Testis (tissue), 3 donors: ENCODE results near the gene CHST12. TPM values are rescaled to one million over a fixed set of nuclear protein-coding genes. Genes with fewer than 3 reads are reported as not detected.
A peak's percentile ranks its signal among the peaks of the same experiment; 100 is the strongest.

Experiments
- DNase-seq: peaks from one replicate; pipeline ENCODE4 v3.0.0-alpha.2; 2019
- H3K27ac ChIP-seq, 2 donors: fragments of 200-600 bp; sonication (generic); one replicate each; pipeline ENCODE4 v1.5.1; 2019
- H3K27me3 ChIP-seq: fragments of 200-600 bp; sonication (generic); one replicate; pipeline ENCODE4 v1.5.1; 2019
- H3K36me3 ChIP-seq: fragments of 200-600 bp; sonication (generic); one replicate; pipeline ENCODE4 v1.5.1; 2017; ENCODE audit warnings: low read depth; ENCODE audit errors: missing control alignments
- H3K4me1 ChIP-seq: fragments of 200-600 bp; sonication (generic); one replicate; pipeline ENCODE4 v1.5.1; 2019
- H3K4me3 ChIP-seq, 2 donors: fragments of 200-600 bp; sonication (generic); one replicate each; pipeline ENCODE4 v1.5.1; 2017 to 2019
- H3K9me3 ChIP-seq: fragments of 200-600 bp; sonication (generic); one replicate; pipeline ENCODE4 v1.5.1; 2017
- POLR2A ChIP-seq: fragments of 450-650 bp; IDR thresholded peaks from one replicate; pipeline ENCODE4 v1.6.1; 2017; ENCODE audit warnings: antibody characterized with exemption, mild to moderate bottlenecking, moderate library complexity
- WGBS, 2 donors: methylation state at CpG; one replicate each; pipeline ENCODE4 v1.1.5; 2018; 5-methylcytosine and 5-hydroxymethylcytosine counted together
- intact Hi-C: fragments of 100-400 bp; cut with DNase I; formaldehyde crosslinking; loops from one replicate; pipeline ENCODE4 v1.15.1; 2023; ENCODE audit warnings: low total_unique reads
- polyA plus RNA-seq: library from polyadenylated mRNA; stranded (reverse); fragments of 350-450 nt; fragmentation: Illumina TruSeq; extraction: RNeasy Lipid Tissue Mini Kit (QIAGEN cat#74804); gene quantifications from one replicate; pipeline ENCODE4 v1.2.3, GENCODE V29; 2014; ENCODE audit warnings: low read depth, low replicate concordance; ENCODE audit not compliant: insufficient read depth
- total RNA-seq, 2 donors: library from RNA; depleted of rRNA; stranded (reverse); fragments of >200 nt; gene quantifications; one replicate each; pipeline ENCODE4 v1.2.3, GENCODE V29; 2016
- TF ChIP-seq, protein P1 (sequence below), 3 experiments: fragments of 450-650 bp in 2 of 3; fragments of 200-600 bp in 1 of 3; sonication (generic) in 1 of 3; IDR thresholded peaks; one replicate each; pipeline ENCODE4 v1.5.1; 2016 to 2019; ENCODE audit warnings: antibody characterized with exemption in 3 of 3, mild to moderate bottlenecking in 2 of 3, moderate library complexity in 1 of 3

CHST12 gene
- total and polyA plus RNA-seq, 3 donors from 2014 or later: 15.3 to 42.1 (median 42.0) TPM

DNA sequence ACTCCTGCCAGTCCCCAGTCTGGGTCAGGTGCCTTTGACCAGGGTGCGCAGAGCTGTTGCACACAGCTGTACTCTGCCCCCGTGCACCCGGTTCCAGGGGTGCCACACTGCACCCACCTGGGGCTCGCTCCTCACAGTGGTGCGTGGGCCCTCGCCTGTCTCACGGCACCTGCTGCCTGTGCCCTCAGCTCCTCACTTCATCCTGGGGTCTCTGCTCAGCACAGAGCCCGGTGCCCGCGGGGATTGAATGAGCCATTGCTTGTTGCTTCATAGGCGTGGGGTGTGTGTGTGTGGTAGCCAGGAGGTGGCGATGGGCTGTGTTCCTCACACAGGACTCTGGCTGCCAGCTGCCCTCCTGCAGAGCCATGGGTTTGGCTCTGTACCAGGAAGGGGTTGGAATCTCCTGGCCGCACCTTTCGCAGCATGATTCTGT is 30.3 kb upstream of the CHST12 start:
- no peaks in the 10 kb centered on the region for H3K36me3 ChIP-seq
- H3K27me3 ChIP-seq: no peaks in the 10 kb centered on the region
- no peak overlapping the region for H3K4me3 ChIP-seq
- DNase-seq: peak; percentile 65
- TF ChIP-seq POLR2A: no peak
- TF ChIP-seq, protein P1, sequence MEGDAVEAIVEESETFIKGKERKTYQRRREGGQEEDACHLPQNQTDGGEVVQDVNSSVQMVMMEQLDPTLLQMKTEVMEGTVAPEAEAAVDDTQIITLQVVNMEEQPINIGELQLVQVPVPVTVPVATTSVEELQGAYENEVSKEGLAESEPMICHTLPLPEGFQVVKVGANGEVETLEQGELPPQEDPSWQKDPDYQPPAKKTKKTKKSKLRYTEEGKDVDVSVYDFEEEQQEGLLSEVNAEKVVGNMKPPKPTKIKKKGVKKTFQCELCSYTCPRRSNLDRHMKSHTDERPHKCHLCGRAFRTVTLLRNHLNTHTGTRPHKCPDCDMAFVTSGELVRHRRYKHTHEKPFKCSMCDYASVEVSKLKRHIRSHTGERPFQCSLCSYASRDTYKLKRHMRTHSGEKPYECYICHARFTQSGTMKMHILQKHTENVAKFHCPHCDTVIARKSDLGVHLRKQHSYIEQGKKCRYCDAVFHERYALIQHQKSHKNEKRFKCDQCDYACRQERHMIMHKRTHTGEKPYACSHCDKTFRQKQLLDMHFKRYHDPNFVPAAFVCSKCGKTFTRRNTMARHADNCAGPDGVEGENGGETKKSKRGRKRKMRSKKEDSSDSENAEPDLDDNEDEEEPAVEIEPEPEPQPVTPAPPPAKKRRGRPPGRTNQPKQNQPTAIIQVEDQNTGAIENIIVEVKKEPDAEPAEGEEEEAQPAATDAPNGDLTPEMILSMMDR (IDR thresholded peaks at IDR 0.05): peak in 1 of 3 experiments; percentile 1
- peaks cover 16% of the 10 kb centered on the region for H3K4me1 ChIP-seq
- H3K27ac ChIP-seq: no peak overlapping the region
- WGBS, 2 donors: 84 to 93% methylated on average over 3 to 14 of the region's 14 CpGs
- intact Hi-C loops: no loop called here
- no peaks in the 10 kb centered on the region for H3K9me3 ChIP-seq

DNA sequence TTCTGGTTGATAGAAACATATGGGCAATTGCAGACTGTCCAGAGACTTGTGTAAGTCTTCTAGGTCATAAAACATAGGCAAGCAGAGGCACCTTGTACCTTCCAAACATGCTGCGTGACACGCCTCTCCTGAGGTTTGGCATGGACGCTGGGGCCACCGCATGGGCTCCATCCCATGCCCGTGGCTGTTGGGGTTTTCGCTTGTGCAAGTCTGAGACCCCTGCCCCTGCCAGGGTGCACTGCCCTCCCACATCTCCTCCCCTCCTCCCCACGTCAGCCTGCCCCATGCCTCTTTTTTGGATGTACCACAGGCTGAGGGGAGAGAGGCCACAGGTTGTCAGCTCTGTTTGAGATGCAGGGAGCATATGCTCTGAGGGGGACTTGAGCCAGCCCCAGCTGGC is 29.8 kb upstream of the CHST12 start:
- 83 to 94% methylated on average over 7 of the region's 7 CpGs for WGBS, 2 donors

DNA sequence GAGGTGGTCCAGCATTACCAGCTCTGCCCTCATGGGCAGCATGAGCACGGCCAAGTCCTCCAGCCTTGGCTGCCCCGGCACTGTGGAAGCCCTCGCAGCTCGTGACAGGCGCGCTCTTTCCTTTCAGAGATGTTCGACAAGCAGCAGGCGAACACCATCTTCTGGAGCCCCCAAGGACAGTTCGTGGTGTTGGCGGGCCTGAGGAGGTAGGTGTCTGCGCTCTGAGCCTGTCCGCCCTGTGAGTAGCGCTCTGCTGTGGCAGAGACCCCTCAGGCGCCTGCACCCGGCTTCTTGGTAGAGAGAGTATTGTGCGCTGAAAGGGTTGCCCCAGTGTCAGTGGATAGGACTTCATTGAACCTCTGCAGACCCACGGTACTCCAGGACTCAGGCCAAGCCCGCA is 29.0 kb upstream of the CHST12 start:
- no peaks in the 10 kb centered on the region for H3K27me3 ChIP-seq
- intact Hi-C loops: no loop called here
- no peak overlapping the region for H3K27ac ChIP-seq
- 95 to 100% methylated on average over 8 to 18 of the region's 18 CpGs for WGBS, 2 donors
- DNase-seq: no peak
- H3K4me1 ChIP-seq: peaks cover 16% of the 10 kb centered on the region
- H3K9me3 ChIP-seq: no peaks in the 10 kb centered on the region
- H3K4me3 ChIP-seq: no peak overlapping the region
- no peaks in the 10 kb centered on the region for H3K36me3 ChIP-seq
- no peak for TF ChIP-seq POLR2A
- TF ChIP-seq, protein P1 (IDR thresholded peaks at IDR 0.05): no peak

More for the DNA sequence above, 29.8 kb upstream of the CHST12 start:
- no peaks in the 10 kb centered on the region for H3K27me3 ChIP-seq
- H3K36me3 ChIP-seq: no peaks in the 10 kb centered on the region
- H3K4me1 ChIP-seq: peaks cover 16% of the 10 kb centered on the region
- H3K9me3 ChIP-seq: no peaks in the 10 kb centered on the region
- TF ChIP-seq POLR2A: no peak
- TF ChIP-seq, protein P1 (IDR thresholded peaks at IDR 0.05): no peak
- DNase-seq: no peak
- intact Hi-C loops: no loop called here
- H3K4me3 ChIP-seq: no peak overlapping the region
- H3K27ac ChIP-seq: no peak overlapping the region

DNA sequence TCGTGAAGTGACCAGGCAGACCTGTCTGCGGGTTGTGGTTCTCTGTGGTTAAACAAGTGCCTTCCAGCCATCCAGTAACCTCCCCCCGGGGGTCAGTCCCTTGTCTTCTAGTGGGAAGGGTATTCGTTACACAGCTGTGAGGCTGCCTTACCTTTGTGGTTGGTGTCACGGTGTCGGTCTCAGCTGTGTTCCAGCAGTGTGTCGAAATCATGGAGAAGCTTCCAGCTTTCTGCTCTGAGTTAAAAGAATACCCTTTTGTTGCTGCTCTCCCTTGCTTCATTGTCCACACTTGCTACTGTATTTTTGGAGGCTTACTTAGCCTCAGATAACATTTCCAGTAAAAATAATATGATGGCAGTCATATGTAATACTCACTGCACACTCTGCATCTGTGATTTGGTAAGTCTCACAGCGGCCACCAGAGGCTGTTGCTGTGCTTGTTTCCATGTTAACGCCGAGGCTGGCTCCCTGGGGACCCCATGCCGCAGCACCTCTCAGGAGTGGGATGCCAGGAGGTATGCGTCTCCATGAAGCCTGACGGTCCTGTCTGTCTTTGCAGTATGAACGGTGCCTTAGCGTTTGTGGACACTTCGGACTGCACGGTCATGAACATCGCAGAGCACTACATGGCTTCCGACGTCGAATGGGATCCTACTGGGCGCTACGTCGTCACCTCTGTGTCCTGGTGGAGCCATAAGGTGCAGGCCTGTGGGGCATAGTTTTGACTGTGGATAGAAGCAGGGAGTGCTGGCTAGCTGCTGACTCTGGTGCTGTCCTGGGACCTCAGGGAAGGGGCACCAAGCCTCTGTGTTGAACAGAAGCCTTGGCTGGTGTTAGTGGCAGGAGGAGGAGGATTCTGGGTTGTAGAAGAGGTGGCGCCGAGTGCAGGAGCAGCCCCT is 28.3 kb upstream of the CHST12 start:
- no peak for TF ChIP-seq POLR2A
- TF ChIP-seq, protein P1 (IDR thresholded peaks at IDR 0.05): no peak
- Histone ChIP-seq H3K9me3 (no peaks in the 10 kb centered on the region), H3K4me1 (peaks cover 16% of the 10 kb centered on the region), H3K4me3 (no peak overlapping the region), H3K36me3 (no peaks in the 10 kb centered on the region), H3K27me3 (no peaks in the 10 kb centered on the region), H3K27ac (no peak overlapping the region)
- WGBS, 2 donors: 90% methylated on average over 24 to 26 of the region's 26 CpGs
- intact Hi-C loops: no loop called here
- DNase-seq: no peak
